ENCODE data around the gene S100A3. TPM values are rescaled to one million over a fixed set of nuclear protein-coding genes. Genes with fewer than 3 reads are reported as not detected.

S100A3 gene
- total and polyA plus RNA-seq, 4 donors: 0.29 TPM; not detected in 3

- Histone ChIP-seq H3K4me1 (ENCODE audit: control insufficient read depth, insufficient read depth, low read length) (peaks cover 24% of the 10 kb centered on the region), H3K9me3 (ENCODE audit: control insufficient read depth, insufficient read depth, low read length) (no peaks in the 10 kb centered on the region), H3K4me3 (ENCODE audit: low read depth, low read length) (no peak overlapping the region), H3K27ac (ENCODE audit: low read depth, low read length) (peak overlapping the region; percentile 25), H3K36me3 (ENCODE audit: control insufficient read depth, insufficient read depth, low read length) (no peaks in the 10 kb centered on the region), H3K27me3 (ENCODE audit: control insufficient read depth, insufficient read depth, low read length) (no peaks in the 10 kb centered on the region)
- peak in 4 of 6 donors; percentile 47 to 84 (median 62) for DNase-seq (ENCODE audit: low read depth in 4 of 6, low spot score in 6 of 6)
- no CpG with 5 or more reads among the region's 3 CpGs for WGBS (ENCODE audit: insufficient coverage)
Measured at GRCh38 chr1:153572569-153573015, 23.5 kb upstream of the S100A3 start.

- Histone ChIP-seq H3K4me1 (ENCODE audit: control insufficient read depth, insufficient read depth, low read length) (peaks cover 26% of the 10 kb centered on the region), H3K27me3 (ENCODE audit: control insufficient read depth, insufficient read depth, low read length) (no peaks in the 10 kb centered on the region), H3K27ac (ENCODE audit: low read depth, low read length) (no peak overlapping the region), H3K9me3 (ENCODE audit: control insufficient read depth, insufficient read depth, low read length) (no peaks in the 10 kb centered on the region), H3K36me3 (ENCODE audit: control insufficient read depth, insufficient read depth, low read length) (no peaks in the 10 kb centered on the region), H3K4me3 (ENCODE audit: low read depth, low read length) (no peak overlapping the region)
- WGBS (ENCODE audit: insufficient coverage): 87% methylated on average over 4 of the region's 7 CpGs
- DNase-seq (ENCODE audit: low read depth in 4 of 6, low spot score in 6 of 6): no peak
Measured at GRCh38 chr1:153571706-153572105, 22.6 kb upstream of the S100A3 start.

- Histone ChIP-seq H3K27ac (ENCODE audit: low read depth, low read length) (no peak overlapping the region), H3K27me3 (ENCODE audit: control insufficient read depth, insufficient read depth, low read length) (no peaks in the 10 kb centered on the region), H3K4me1 (ENCODE audit: control insufficient read depth, insufficient read depth, low read length) (peaks cover 34% of the 10 kb centered on the region), H3K36me3 (ENCODE audit: control insufficient read depth, insufficient read depth, low read length) (no peaks in the 10 kb centered on the region), H3K9me3 (ENCODE audit: control insufficient read depth, insufficient read depth, low read length) (no peaks in the 10 kb centered on the region), H3K4me3 (ENCODE audit: low read depth, low read length) (no peak overlapping the region)
- 90% methylated on average over 4 of the region's 5 CpGs for WGBS (ENCODE audit: insufficient coverage)
- DNase-seq (ENCODE audit: low read depth in 4 of 6, low spot score in 6 of 6): no peak
Measured at GRCh38 chr1:153570874-153571273, 21.8 kb upstream of the S100A3 start.

GRCh38 chr1:153569465-153569864 is 20.4 kb upstream of the S100A3 start:
- Histone ChIP-seq H3K4me1 (ENCODE audit: control insufficient read depth, insufficient read depth, low read length) (peaks cover 40% of the 10 kb centered on the region), H3K4me3 (ENCODE audit: low read depth, low read length) (no peak overlapping the region), H3K27me3 (ENCODE audit: control insufficient read depth, insufficient read depth, low read length) (no peaks in the 10 kb centered on the region), H3K27ac (ENCODE audit: low read depth, low read length) (no peak overlapping the region), H3K9me3 (ENCODE audit: control insufficient read depth, insufficient read depth, low read length) (no peaks in the 10 kb centered on the region), H3K36me3 (ENCODE audit: control insufficient read depth, insufficient read depth, low read length) (no peaks in the 10 kb centered on the region)
- DNase-seq (ENCODE audit: low read depth in 4 of 6, low spot score in 6 of 6): no peak
- WGBS (ENCODE audit: insufficient coverage): 93% methylated on average over 4 of the region's 8 CpGs

- 10% methylated on average over 21 of the region's 25 CpGs for WGBS (ENCODE audit: insufficient coverage)
- H3K4me3 ChIP-seq (ENCODE audit: low read depth, low read length): peak overlapping the region; percentile 11
- peak in 5 of 6 donors; percentile 50 to 92 (median 63) for DNase-seq (ENCODE audit: low read depth in 4 of 6, low spot score in 6 of 6)
Measured at GRCh38 chr1:153568367-153569099, 19.5 kb upstream of the S100A3 start.

GRCh38 chr1:153567621-153568366 is 18.7 kb upstream of the S100A3 start:
- H3K27ac ChIP-seq (ENCODE audit: low read depth, low read length): no peak overlapping the region

More at GRCh38 chr1:153568367-153569099, 19.5 kb upstream of the S100A3 start:
- H3K27ac ChIP-seq (ENCODE audit: low read depth, low read length): no peak overlapping the region
- H3K9me3 ChIP-seq (ENCODE audit: control insufficient read depth, insufficient read depth, low read length): no peaks in the 10 kb centered on the region
- H3K36me3 ChIP-seq (ENCODE audit: control insufficient read depth, insufficient read depth, low read length): no peaks in the 10 kb centered on the region
- peaks cover 40% of the 10 kb centered on the region for H3K4me1 ChIP-seq (ENCODE audit: control insufficient read depth, insufficient read depth, low read length)
- no peaks in the 10 kb centered on the region for H3K27me3 ChIP-seq (ENCODE audit: control insufficient read depth, insufficient read depth, low read length)

GRCh38 chr1:153566414-153567371 is 17.6 kb upstream of the S100A3 start:
- Histone ChIP-seq H3K4me1 (ENCODE audit: control insufficient read depth, insufficient read depth, low read length) (peaks cover 34% of the 10 kb centered on the region), H3K4me3 (ENCODE audit: low read depth, low read length) (no peak overlapping the region), H3K9me3 (ENCODE audit: control insufficient read depth, insufficient read depth, low read length) (no peaks in the 10 kb centered on the region), H3K36me3 (ENCODE audit: control insufficient read depth, insufficient read depth, low read length) (no peaks in the 10 kb centered on the region), H3K27ac (ENCODE audit: low read depth, low read length) (peak overlapping the region; percentile 54), H3K27me3 (ENCODE audit: control insufficient read depth, insufficient read depth, low read length) (no peaks in the 10 kb centered on the region)
- WGBS (ENCODE audit: insufficient coverage): 48% methylated on average over 15 of the region's 16 CpGs
- DNase-seq (ENCODE audit: low read depth in 4 of 6, low spot score in 6 of 6): peak in 2 of 6 donors; percentile 16 to 59

More at GRCh38 chr1:153567621-153568366, 18.7 kb upstream of the S100A3 start:
- no peak overlapping the region for H3K4me3 ChIP-seq (ENCODE audit: low read depth, low read length)
- H3K27me3 ChIP-seq (ENCODE audit: control insufficient read depth, insufficient read depth, low read length): no peaks in the 10 kb centered on the region
- H3K36me3 ChIP-seq (ENCODE audit: control insufficient read depth, insufficient read depth, low read length): no peaks in the 10 kb centered on the region
- H3K4me1 ChIP-seq (ENCODE audit: control insufficient read depth, insufficient read depth, low read length): peaks cover 40% of the 10 kb centered on the region
- H3K9me3 ChIP-seq (ENCODE audit: control insufficient read depth, insufficient read depth, low read length): no peaks in the 10 kb centered on the region
- no peak for DNase-seq (ENCODE audit: low read depth in 4 of 6, low spot score in 6 of 6)
- 64% methylated on average over 20 of the region's 22 CpGs for WGBS (ENCODE audit: insufficient coverage)

GRCh38 chr1:153565529-153566374 is 16.7 kb upstream of the S100A3 start, which contains the start of gene S100A2:
TSS of gene S100A2 (minus strand) at chr1:153565844. CDS start at chr1:153563877, 1,967 bp downstream.
- no peak within 1 kb of the TSS for H3K4me3 ChIP-seq (ENCODE audit: low read depth, low read length)
- H3K27me3 ChIP-seq (ENCODE audit: control insufficient read depth, insufficient read depth, low read length): no peaks in the 10 kb centered on the region
- WGBS (ENCODE audit: insufficient coverage): 89% methylated on average over 7 of the region's 8 CpGs
- peak within 1 kb of the TSS; percentile 54 for H3K27ac ChIP-seq (ENCODE audit: low read depth, low read length)
- no peaks in the 10 kb centered on the region for H3K9me3 ChIP-seq (ENCODE audit: control insufficient read depth, insufficient read depth, low read length)
- no peaks in the 10 kb centered on the region for H3K36me3 ChIP-seq (ENCODE audit: control insufficient read depth, insufficient read depth, low read length)
- no peak for DNase-seq (ENCODE audit: low read depth in 4 of 6, low spot score in 6 of 6)
- peaks cover 34% of the 10 kb centered on the region for H3K4me1 ChIP-seq (ENCODE audit: control insufficient read depth, insufficient read depth, low read length)
